ENCODE data around the gene GBA3.

GBA3 gene

GRCh38 chr4:22787753-22788375 is 95.1 kb downstream of the GBA3 start:
- Histone ChIP-seq H3K9me3 (replicated peaks in 1 of 11) (peaks cover 4 to 51% (median 25%) of the 10 kb centered on the region in 11 experiments; a peak in 19 of 22 replicates), H3K36me3 (no peaks in the 10 kb centered on the region), H3K27ac (peak overlapping the region; percentile 37 to 90 (median 77); a peak in 21 of 22 replicates), H3K4me3 (peak overlapping the region in 4 of 10 experiments; percentile 1 to 34 (median 14); a peak in 4 of 20 replicates), H3K27me3 (no peaks in the 10 kb centered on the region), H3K4me1 (peaks cover 21 to 69% (median 28%) of the 10 kb centered on the region in 10 experiments), H4K20me1 (no peaks in the 10 kb centered on the region), H3K4me2 (peak overlapping the region; percentile 3 to 86 (median 56); a peak in 19 of 22 replicates), H3K9ac (peak overlapping the region in 8 of 11 experiments; percentile 22 to 73 (median 50); a peak in 13 of 22 replicates)
- 0 out of 22 replicates have a peak, but pooled peaks of 1 of the 11 experiments have one; percentile 25 for TF ChIP-seq Cebpa-rat (IDR thresholded peaks at IDR 0.05)

- no peaks in the 10 kb centered on the region for H4K20me1 ChIP-seq
- no peaks in the 10 kb centered on the region for H3K27me3 ChIP-seq
- peaks cover 4 to 47% (median 25%) of the 10 kb centered on the region in 11 experiments; a peak in 19 of 22 replicates for H3K9me3 ChIP-seq (replicated peaks in 1 of 11)
Measured at GRCh38 chr4:22790631-22791030, 97.9 kb downstream of the GBA3 start.

GRCh38 chr4:22794732-22795131 is 102.0 kb downstream of the GBA3 start:
- Histone ChIP-seq H3K4me1 (peaks cover 10 to 34% (median 11%) of the 10 kb centered on the region in 10 experiments; a peak in 19 of 20 replicates), H3K36me3 (no peaks in the 10 kb centered on the region), H4K20me1 (no peaks in the 10 kb centered on the region), H3K27me3 (no peaks in the 10 kb centered on the region), H3K9me3 (replicated peaks in 1 of 11) (peaks cover 0 to 20% (median 7%) of the 10 kb centered on the region in 11 experiments; a peak in 11 of 22 replicates), H3K9ac (no peak overlapping the region), H3K27ac (no peak overlapping the region), H3K4me2 (no peak overlapping the region), H3K4me3 (no peak overlapping the region)
- no peak for TF ChIP-seq Cebpa-rat (IDR thresholded peaks at IDR 0.05)

More at GRCh38 chr4:22790631-22791030, 97.9 kb downstream of the GBA3 start:
- Histone ChIP-seq H3K4me3 (no peak overlapping the region), H3K9ac (no peak overlapping the region), H3K27ac (0 out of 22 replicates have a peak overlapping the region, but pooled peaks of 1 of the 11 experiments have one; percentile 25), H3K4me2 (peak overlapping the region in 2 of 11 experiments; percentile 47 to 69; a peak in 4 of 22 replicates), H3K36me3 (no peaks in the 10 kb centered on the region), H3K4me1 (peaks cover 21 to 61% (median 28%) of the 10 kb centered on the region in 10 experiments)
- no peak for TF ChIP-seq Cebpa-rat (IDR thresholded peaks at IDR 0.05)

GRCh38 chr4:22801391-22801790 is 108.7 kb downstream of the GBA3 start:
- no peak overlapping the region for H3K9ac ChIP-seq
- H3K9me3 ChIP-seq (replicated peaks in 1 of 11) = no peaks in the 10 kb centered on the region
- no peaks in the 10 kb centered on the region for H3K4me1 ChIP-seq
- H3K27me3 ChIP-seq = no peaks in the 10 kb centered on the region
- no peak overlapping the region for H3K27ac ChIP-seq
- H3K4me3 ChIP-seq = no peak overlapping the region
- H3K4me2 ChIP-seq = no peak overlapping the region
- TF ChIP-seq Cebpa-rat (IDR thresholded peaks at IDR 0.05) = no peak
- H3K36me3 ChIP-seq = no peaks in the 10 kb centered on the region
- no peaks in the 10 kb centered on the region for H4K20me1 ChIP-seq

GRCh38 chr4:22802876-22803275 is 110.1 kb downstream of the GBA3 start:
- Histone ChIP-seq H3K9me3 (replicated peaks in 1 of 11) (no peaks in the 10 kb centered on the region), H4K20me1 (no peaks in the 10 kb centered on the region), H3K4me3 (no peak overlapping the region), H3K27ac (no peak overlapping the region), H3K4me2 (no peak overlapping the region), H3K27me3 (no peaks in the 10 kb centered on the region), H3K4me1 (no peaks in the 10 kb centered on the region), H3K9ac (no peak overlapping the region), H3K36me3 (no peaks in the 10 kb centered on the region)
- no peak for TF ChIP-seq Cebpa-rat (IDR thresholded peaks at IDR 0.05)

- Histone ChIP-seq H3K9me3 (replicated peaks in 1 of 11) (no peaks in the 10 kb centered on the region), H3K27ac (no peak overlapping the region), H3K4me1 (no peaks in the 10 kb centered on the region), H3K4me2 (no peak overlapping the region), H3K4me3 (no peak overlapping the region), H4K20me1 (no peaks in the 10 kb centered on the region), H3K36me3 (no peaks in the 10 kb centered on the region), H3K27me3 (no peaks in the 10 kb centered on the region), H3K9ac (no peak overlapping the region)
- TF ChIP-seq Cebpa-rat (IDR thresholded peaks at IDR 0.05) = no peak
Measured at GRCh38 chr4:22803512-22803911, 110.8 kb downstream of the GBA3 start.

- Histone ChIP-seq H4K20me1 (no peaks in the 10 kb centered on the region), H3K27ac (no peak overlapping the region), H3K9me3 (replicated peaks in 1 of 11) (no peaks in the 10 kb centered on the region), H3K4me3 (no peak overlapping the region), H3K9ac (no peak overlapping the region), H3K4me2 (no peak overlapping the region), H3K36me3 (no peaks in the 10 kb centered on the region), H3K4me1 (no peaks in the 10 kb centered on the region), H3K27me3 (no peaks in the 10 kb centered on the region)
- no peak for TF ChIP-seq Cebpa-rat (IDR thresholded peaks at IDR 0.05)
Measured at GRCh38 chr4:22814906-22815305, 122.2 kb downstream of the GBA3 start.

GRCh38 chr4:22824091-22824490 is 131.4 kb downstream of the GBA3 start:
- Histone ChIP-seq H3K9me3 (replicated peaks in 1 of 11) (0 out of 22 replicates have a peak, but pooled peaks cover 0 to 7% (median 0%) of the 10 kb centered on the region in 11 experiments), H3K9ac (no peak overlapping the region), H3K4me1 (no peaks in the 10 kb centered on the region), H3K27ac (no peak overlapping the region), H3K4me3 (no peak overlapping the region), H3K36me3 (no peaks in the 10 kb centered on the region), H3K4me2 (no peak overlapping the region), H3K27me3 (no peaks in the 10 kb centered on the region), H4K20me1 (no peaks in the 10 kb centered on the region)
- TF ChIP-seq Cebpa-rat (IDR thresholded peaks at IDR 0.05) = no peak

GRCh38 chr4:22842360-22843018 is 149.8 kb downstream of the GBA3 start:
- no peaks in the 10 kb centered on the region for H4K20me1 ChIP-seq
- no peak overlapping the region for H3K9ac ChIP-seq
- H3K4me2 ChIP-seq = no peak overlapping the region
- no peak overlapping the region for H3K27ac ChIP-seq
- H3K36me3 ChIP-seq = no peaks in the 10 kb centered on the region
- no peak for TF ChIP-seq Cebpa-rat (IDR thresholded peaks at IDR 0.05)
- H3K4me3 ChIP-seq = no peak overlapping the region
- H3K27me3 ChIP-seq = no peaks in the 10 kb centered on the region
- no peaks in the 10 kb centered on the region for H3K4me1 ChIP-seq
- H3K9me3 ChIP-seq (replicated peaks in 1 of 11) = peaks cover 0 to 2% (median 0%) of the 10 kb centered on the region in 11 experiments; a peak in 1 of 22 replicates

Measured in BLaER1 treated with 17β-estradiol and CSF1 and Interleukin-3, amounts not matched to agents 10 nM and 100 nM (cell line).